ENCODE measurements around the gene PTPN1.
"Not testable (repeated sequence)": the region's sequence is repeated elsewhere in the genome, so short reads cannot be mapped to it uniquely, and the experiment has no call there.

The PTPN1 gene

GRCh38 chr20:50482396-50482981 is 27.7 kb upstream of the PTPN1 start:
- no peak for DNase-seq

GRCh38 chr20:50484271-50484976 is 25.8 kb upstream of the PTPN1 start:
- no peak for DNase-seq

- DNase-seq = no peak
Observed at GRCh38 chr20:50487397-50487796, 22.8 kb upstream of the PTPN1 start.

- no peak for DNase-seq
Observed at GRCh38 chr20:50488236-50488806, 21.9 kb upstream of the PTPN1 start.

- DNase-seq = no peak
Observed at GRCh38 chr20:50491168-50491567, 19.0 kb upstream of the PTPN1 start.

GRCh38 chr20:50491926-50492634 is 18.1 kb upstream of the PTPN1 start:
- DNase-seq = no peak

- DNase-seq = no peak
Observed at GRCh38 chr20:50493881-50494253, 16.3 kb upstream of the PTPN1 start.

GRCh38 chr20:50494428-50494827 is 15.8 kb upstream of the PTPN1 start:
- no peak for DNase-seq

- DNase-seq = no peak
Observed at GRCh38 chr20:50496773-50497385, 13.3 kb upstream of the PTPN1 start.

GRCh38 chr20:50498071-50498776 is 12.0 kb upstream of the PTPN1 start:
- no peak for DNase-seq

GRCh38 chr20:50499938-50500337 is 10.2 kb upstream of the PTPN1 start:
- no peak for DNase-seq

GRCh38 chr20:50501972-50502745 is 8.0 kb upstream of the PTPN1 start:
- DNase-seq = no peak

- no peak for DNase-seq
Observed at GRCh38 chr20:50504231-50504823, 5.9 kb upstream of the PTPN1 start.

GRCh38 chr20:50506270-50506579 is 4.0 kb upstream of the PTPN1 start:
- DNase-seq = no peak

GRCh38 chr20:50507745-50508144 is 2.4 kb upstream of the PTPN1 start:
- not testable (repeated sequence) for DNase-seq

GRCh38 chr20:50508171-50508755 is 1.9 kb upstream of the PTPN1 start:
- DNase-seq = no peak

GRCh38 chr20:50510706-50511542 is 741 bp downstream of the PTPN1 start:
- no peak for DNase-seq

GRCh38 chr20:50512323-50512722 is 2.1 kb downstream of the PTPN1 start:
- DNase-seq = no peak

- no peak for DNase-seq
Observed at GRCh38 chr20:50513169-50514034, 3.2 kb downstream of the PTPN1 start.

- no peak for DNase-seq
Observed at GRCh38 chr20:50514035-50514337, 3.8 kb downstream of the PTPN1 start.

All from NCI-H1048 (cell line).